CD4-positive, alpha-beta T cell treated with Interleukin-4 for 4 hours (primary cell): ENCODE measurements around the gene CHMP3.
"Not testable (repeated sequence)": the region's sequence is repeated elsewhere in the genome, so short reads cannot be mapped to it uniquely, and the experiment has no call there.

Source experiments
- DNase-seq: peaks from one replicate; pipeline ENCODE4 v3.0.0-alpha.2; 2020

CHMP3 gene

GRCh38 chr2:86548913-86549396 lies 14.3 kb downstream of the CHMP3 start:
- DNase-seq = not testable (repeated sequence)

GRCh38 chr2:86548165-86548912 lies 14.9 kb downstream of the CHMP3 start:
- DNase-seq = not testable (repeated sequence)

- DNase-seq = not testable (repeated sequence)
These were observed 17.8 kb downstream of the CHMP3 start for GRCh38 chr2:86545296-86545924.

- not testable (repeated sequence) for DNase-seq
These were observed 18.8 kb downstream of the CHMP3 start for GRCh38 chr2:86544278-86545099.

- no peak for DNase-seq
These were observed 19.4 kb downstream of the CHMP3 start for GRCh38 chr2:86543793-86544192.

GRCh38 chr2:86543335-86543734 lies 19.9 kb downstream of the CHMP3 start:
- no peak for DNase-seq

GRCh38 chr2:86542814-86543213 lies 20.4 kb downstream of the CHMP3 start:
- no peak for DNase-seq

GRCh38 chr2:86541334-86541733 lies 21.9 kb downstream of the CHMP3 start:
- no peak for DNase-seq

- no peak for DNase-seq
These were observed 29.7 kb downstream of the CHMP3 start for GRCh38 chr2:86533589-86533988.

GRCh38 chr2:86525421-86526340 lies 37.6 kb downstream of the CHMP3 start:
- DNase-seq = no peak

- no peak for DNase-seq
These were observed 39.8 kb downstream of the CHMP3 start for GRCh38 chr2:86523491-86523890.

- DNase-seq = no peak
These were observed 40.5 kb downstream of the CHMP3 start for GRCh38 chr2:86522711-86523110.

- DNase-seq = no peak
These were observed 41.3 kb downstream of the CHMP3 start for GRCh38 chr2:86521922-86522321.

GRCh38 chr2:86520153-86520552 lies 43.1 kb downstream of the CHMP3 start:
- DNase-seq = no peak

- no peak for DNase-seq
These were observed 43.9 kb downstream of the CHMP3 start for GRCh38 chr2:86519349-86519748.

- DNase-seq = peak; percentile 44
These were observed 44.8 kb downstream of the CHMP3 start for GRCh38 chr2:86518481-86518880.

- DNase-seq = no peak
These were observed 49.1 kb downstream of the CHMP3 start for GRCh38 chr2:86513948-86514660.

GRCh38 chr2:86512892-86513291 lies 50.4 kb downstream of the CHMP3 start:
- no peak for DNase-seq

GRCh38 chr2:86512034-86512433 lies 51.2 kb downstream of the CHMP3 start:
- DNase-seq = no peak

- no peak for DNase-seq
These were observed 52.8 kb downstream of the CHMP3 start for GRCh38 chr2:86510436-86510933.

GRCh38 chr2:86507600-86507999 lies 55.6 kb downstream of the CHMP3 start:
- no peak for DNase-seq
